CD4-positive, alpha-beta memory T cell (primary cell): Measurements from ENCODE around the gene PRRC2B. TPM values are rescaled to one million over a fixed set of nuclear protein-coding genes. Genes with fewer than 3 reads are reported as not detected.

Source experiments
- polyA plus RNA-seq, 2 donors: library from polyadenylated mRNA; unstranded; fragments of 300-500 nt; fragmentation: Illumina TruSeq; gene quantifications; one replicate each; pipeline ENCODE4 v1.2.3, GENCODE V29; 2021
- total RNA-seq, 2 experiments: library from RNA; stranded (reverse); gene quantifications; one replicate each; pipeline ENCODE4 v1.2.3, GENCODE V29; 2021

The PRRC2B gene
- total and polyA plus RNA-seq, 4 experiments from 2014 or later: 2.7 to 343 (median 191) TPM

Other genes starting within 250 kb of the PRRC2B start
- gene FAM78A, start 117.6 kb upstream of the PRRC2B start, total RNA-seq: 10 to 100 TPM; 93.5 TPM
- 10 to 100 TPM in 1 of 2 donors, 1 to 10 TPM in 1; 5.5 to 29.2 TPM for gene FAM78A, start 117.6 kb upstream of the PRRC2B start, polyA plus RNA-seq
- gene PLPP7, start 104.4 kb upstream of the PRRC2B start, total RNA-seq: not detected
- not detected for gene PLPP7, start 104.4 kb upstream of the PRRC2B start, polyA plus RNA-seq
- gene POMT1, start 108.8 kb downstream of the PRRC2B start, total RNA-seq: 10 to 100 TPM; 52.1 to 58.5 TPM
- gene POMT1, start 108.8 kb downstream of the PRRC2B start, polyA plus RNA-seq: 10 to 100 TPM; 15.6 to 17.4 TPM
- gene UCK1, start 137.2 kb downstream of the PRRC2B start, total RNA-seq: 10 to 100 TPM; 36.1 to 39.7 TPM
- gene UCK1, start 137.2 kb downstream of the PRRC2B start, polyA plus RNA-seq: 10 to 100 TPM; 25.8 to 26.8 TPM
- gene PRRT1B, start 151.4 kb downstream of the PRRC2B start, total RNA-seq: not detected
- gene PRRT1B, start 151.4 kb downstream of the PRRC2B start, polyA plus RNA-seq: not detected